ENCODE results near the gene DYRK1B. TPM values are rescaled to one million over a fixed set of nuclear protein-coding genes. Genes with fewer than 3 reads are reported as not detected.
A peak's percentile ranks its signal among the peaks of the same experiment; 100 is the strongest.

The DYRK1B gene
- total RNA-seq, 4 donors from 2014 or later = 1.3 to 15.0 (median 10.1) TPM

DNA sequence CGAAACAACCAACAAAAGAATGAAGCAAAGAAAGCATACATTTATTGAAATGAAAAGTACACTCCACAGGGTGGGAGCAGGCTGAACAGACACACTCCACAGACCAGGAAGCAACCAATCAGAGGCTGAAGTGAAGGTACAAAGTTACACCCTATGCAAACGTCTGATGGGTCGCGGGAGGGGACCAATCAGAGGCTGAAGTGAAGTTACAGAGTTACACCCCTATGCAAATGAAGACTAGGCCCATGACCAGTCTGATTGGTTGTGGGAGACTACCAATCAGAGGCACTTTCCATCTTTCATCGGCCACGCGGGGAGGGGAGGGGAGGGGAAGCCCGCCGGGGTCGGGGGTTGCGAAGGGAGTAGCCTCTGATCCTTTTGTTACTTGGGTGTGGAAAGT, 24.6 kb upstream of the DYRK1B start:
- H3K4me3 ChIP-seq = no peak overlapping the region
- H3K27me3 ChIP-seq = no peaks in the 10 kb centered on the region
- no peaks in the 10 kb centered on the region for H3K4me1 ChIP-seq
- no peaks in the 10 kb centered on the region for H3K36me3 ChIP-seq
- intact Hi-C loops (cut with DNase I; ENCODE audit: low total_unique reads) = no loop called here
- no peaks in the 10 kb centered on the region for H3K9me3 ChIP-seq
- TF ChIP-seq, protein P1, sequence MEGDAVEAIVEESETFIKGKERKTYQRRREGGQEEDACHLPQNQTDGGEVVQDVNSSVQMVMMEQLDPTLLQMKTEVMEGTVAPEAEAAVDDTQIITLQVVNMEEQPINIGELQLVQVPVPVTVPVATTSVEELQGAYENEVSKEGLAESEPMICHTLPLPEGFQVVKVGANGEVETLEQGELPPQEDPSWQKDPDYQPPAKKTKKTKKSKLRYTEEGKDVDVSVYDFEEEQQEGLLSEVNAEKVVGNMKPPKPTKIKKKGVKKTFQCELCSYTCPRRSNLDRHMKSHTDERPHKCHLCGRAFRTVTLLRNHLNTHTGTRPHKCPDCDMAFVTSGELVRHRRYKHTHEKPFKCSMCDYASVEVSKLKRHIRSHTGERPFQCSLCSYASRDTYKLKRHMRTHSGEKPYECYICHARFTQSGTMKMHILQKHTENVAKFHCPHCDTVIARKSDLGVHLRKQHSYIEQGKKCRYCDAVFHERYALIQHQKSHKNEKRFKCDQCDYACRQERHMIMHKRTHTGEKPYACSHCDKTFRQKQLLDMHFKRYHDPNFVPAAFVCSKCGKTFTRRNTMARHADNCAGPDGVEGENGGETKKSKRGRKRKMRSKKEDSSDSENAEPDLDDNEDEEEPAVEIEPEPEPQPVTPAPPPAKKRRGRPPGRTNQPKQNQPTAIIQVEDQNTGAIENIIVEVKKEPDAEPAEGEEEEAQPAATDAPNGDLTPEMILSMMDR (IDR thresholded peaks at IDR 0.05) = no peak
- TF ChIP-seq POLR2A (IDR thresholded peaks at IDR 0.05) = no peak
- DNase-seq = peak in 1 of 2 donors; percentile 55
- H3K27ac ChIP-seq = no peak overlapping the region

DNA sequence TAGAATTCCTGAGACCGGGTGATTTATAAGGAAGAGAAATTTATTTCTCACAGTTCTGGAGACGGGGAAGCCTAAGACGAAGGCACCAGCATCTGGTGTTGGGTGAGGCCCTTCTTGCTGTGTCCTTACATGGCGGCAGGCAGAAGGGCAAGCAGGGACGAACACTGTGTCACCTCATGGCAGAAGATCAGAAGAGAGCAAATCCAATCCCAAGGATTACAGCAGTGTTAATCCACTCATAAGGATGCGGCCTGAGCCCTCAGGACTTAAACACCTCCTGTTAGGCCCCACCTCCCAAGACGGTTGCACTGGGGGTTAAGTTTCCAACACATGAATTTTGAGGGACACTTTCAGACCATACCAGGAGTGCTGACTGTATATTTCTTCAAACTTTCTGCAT, 18.9 kb upstream of the DYRK1B start:
- intact Hi-C loops (cut with DNase I; ENCODE audit: low total_unique reads) = no loop called here
- Histone ChIP-seq H3K27ac (no peak overlapping the region), H3K36me3 (no peaks in the 10 kb centered on the region), H3K9me3 (no peaks in the 10 kb centered on the region), H3K27me3 (no peaks in the 10 kb centered on the region), H3K4me3 (no peak overlapping the region), H3K4me1 (no peaks in the 10 kb centered on the region)
- DNase-seq = no peak
- TF ChIP-seq, protein P1 (IDR thresholded peaks at IDR 0.05) = no peak
- TF ChIP-seq POLR2A (IDR thresholded peaks at IDR 0.05) = no peak

DNA sequence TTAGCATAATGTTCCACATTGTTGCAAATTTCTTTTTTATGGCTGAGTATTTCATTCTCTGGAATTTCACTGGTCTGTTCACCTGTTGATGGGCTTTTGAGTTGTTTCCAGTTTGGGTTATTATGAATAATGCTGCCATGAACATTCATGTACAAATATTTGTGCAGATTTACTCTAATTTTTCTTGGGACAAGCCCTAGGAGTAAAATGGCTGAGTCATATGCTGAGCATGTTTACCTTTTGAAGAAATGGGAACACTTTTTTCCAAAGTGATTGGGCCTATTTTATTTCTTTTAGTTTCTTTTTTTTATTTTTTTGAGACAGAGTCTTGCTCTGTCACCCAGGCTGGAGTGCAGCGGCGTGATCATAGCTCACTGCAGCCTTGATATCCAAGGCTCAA, 16.9 kb upstream of the DYRK1B start:
- no peak for DNase-seq
- H3K27ac ChIP-seq = no peak overlapping the region
- no peaks in the 10 kb centered on the region for H3K4me1 ChIP-seq
- no peak overlapping the region for H3K4me3 ChIP-seq
- intact Hi-C loops (cut with DNase I; ENCODE audit: low total_unique reads) = no loop called here
- H3K36me3 ChIP-seq = no peaks in the 10 kb centered on the region
- no peaks in the 10 kb centered on the region for H3K9me3 ChIP-seq
- TF ChIP-seq, protein P1 (IDR thresholded peaks at IDR 0.05) = no peak
- TF ChIP-seq POLR2A (IDR thresholded peaks at IDR 0.05) = no peak
- H3K27me3 ChIP-seq = no peaks in the 10 kb centered on the region

DNA sequence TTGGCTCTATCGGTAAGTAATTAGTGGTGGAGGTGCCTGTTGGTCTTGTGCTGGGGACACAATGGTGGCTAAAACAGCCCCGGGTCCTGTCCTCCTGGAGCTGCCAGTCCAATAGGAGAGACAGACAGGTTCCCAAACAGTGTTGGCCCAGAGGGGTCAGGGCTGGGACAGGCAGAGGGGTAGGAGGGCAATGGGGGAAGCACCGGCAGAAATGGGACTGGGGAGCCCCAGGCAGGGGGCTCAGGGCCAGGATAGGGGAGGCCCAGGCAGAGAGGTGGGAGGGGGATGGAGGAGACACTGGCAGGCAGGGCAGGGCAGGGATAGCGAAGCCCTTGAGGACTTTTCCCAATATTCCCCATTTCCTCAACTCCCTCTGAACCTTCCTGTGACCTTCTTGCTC, 14.4 kb upstream of the DYRK1B start:
- TF ChIP-seq POLR2A (IDR thresholded peaks at IDR 0.05) = no peak
- TF ChIP-seq, protein P1 (IDR thresholded peaks at IDR 0.05) = no peak
- H3K4me3 ChIP-seq = no peak overlapping the region
- no peak overlapping the region for H3K27ac ChIP-seq
- no peaks in the 10 kb centered on the region for H3K4me1 ChIP-seq
- no peaks in the 10 kb centered on the region for H3K36me3 ChIP-seq
- DNase-seq = no peak
- H3K9me3 ChIP-seq = no peaks in the 10 kb centered on the region
- no peaks in the 10 kb centered on the region for H3K27me3 ChIP-seq
- intact Hi-C loops (cut with DNase I; ENCODE audit: low total_unique reads) = no loop called here

DNA sequence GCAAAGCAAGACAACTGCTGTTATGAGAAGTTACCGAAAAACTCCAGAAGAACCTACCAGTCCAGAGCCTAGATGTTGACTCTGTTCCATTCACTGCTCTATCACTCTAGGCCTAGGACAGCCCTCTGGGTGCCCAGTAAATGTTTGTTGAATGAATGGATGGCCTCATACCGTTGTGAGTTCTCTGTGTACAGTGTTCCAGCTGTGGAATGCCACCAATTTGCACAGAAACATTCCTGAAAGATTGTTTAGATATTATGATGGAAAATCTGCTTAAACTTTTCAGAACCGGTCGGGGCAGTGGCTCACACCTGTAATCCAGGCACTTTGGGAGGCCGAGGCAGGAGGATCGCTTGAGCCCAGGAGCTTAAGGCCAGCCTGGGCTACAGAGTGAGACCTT, 13.6 kb upstream of the DYRK1B start:
- no peaks in the 10 kb centered on the region for H3K27me3 ChIP-seq
- no peak overlapping the region for H3K27ac ChIP-seq
- TF ChIP-seq, protein P1 (IDR thresholded peaks at IDR 0.05) = no peak
- no peak for TF ChIP-seq POLR2A (IDR thresholded peaks at IDR 0.05)
- no peak overlapping the region for H3K4me3 ChIP-seq
- no peaks in the 10 kb centered on the region for H3K4me1 ChIP-seq
- no peaks in the 10 kb centered on the region for H3K9me3 ChIP-seq
- DNase-seq = no peak
- intact Hi-C loops (cut with DNase I; ENCODE audit: low total_unique reads) = no loop called here
- H3K36me3 ChIP-seq = no peaks in the 10 kb centered on the region

Measured in uterus (tissue), 4 donors.